ENCODE measurements around the gene BTG2.

Gene BTG2

DNA sequence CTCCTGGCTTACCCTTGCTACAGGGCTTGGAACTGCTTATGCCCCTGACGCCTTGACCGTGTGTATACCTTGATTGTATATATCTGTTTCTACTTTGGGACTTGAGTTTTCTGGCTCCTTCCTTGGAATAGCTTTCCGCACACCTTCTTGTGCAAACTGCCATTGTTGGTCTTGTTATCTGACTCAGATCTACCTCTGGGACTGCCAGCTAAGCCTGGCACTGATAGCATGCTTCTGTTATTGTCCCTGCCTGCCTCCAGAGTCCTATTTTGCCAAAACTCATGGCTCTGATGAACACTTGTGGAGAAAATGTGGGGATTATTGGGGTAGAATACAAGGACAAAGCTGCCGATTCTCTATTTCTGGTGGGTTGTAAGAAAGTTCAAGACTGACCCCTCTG lies 30.2 kb downstream of the BTG2 start:
- no peak overlapping the region for H3K4me3 ChIP-seq (replicated peaks in 1 of 2; ENCODE audit: low read depth in 2 of 2, low read length in 2 of 2)
- TF ChIP-seq CTCF (IDR thresholded peaks at IDR 0.05; ENCODE audit: low read depth, low read length), result no peak
- DNase-seq (ENCODE audit: low read depth in 2 of 2), result no peak

- TF ChIP-seq CTCF (IDR thresholded peaks at IDR 0.05; ENCODE audit: low read depth, low read length), result no peak
- H3K4me3 ChIP-seq (replicated peaks in 1 of 2; ENCODE audit: low read depth in 2 of 2, low read length in 2 of 2), result no peak overlapping the region
Observed at GRCh38 chr1:203336097-203336496, 30.8 kb downstream of the BTG2 start.

GRCh38 chr1:203338335-203339036 lies 33.2 kb downstream of the BTG2 start:
- TF ChIP-seq CTCF (IDR thresholded peaks at IDR 0.05; ENCODE audit: low read depth, low read length), result peak; percentile 96
- no peak overlapping the region for H3K4me3 ChIP-seq (replicated peaks in 1 of 2; ENCODE audit: low read depth in 2 of 2, low read length in 2 of 2)
- peak; percentile 76 to 85 for DNase-seq (ENCODE audit: low read depth in 2 of 2)

More at GRCh38 chr1:203336097-203336496, 30.8 kb downstream of the BTG2 start:
- no peak for DNase-seq (ENCODE audit: low read depth in 2 of 2)

GRCh38 chr1:203340112-203340790 lies 34.9 kb downstream of the BTG2 start:
- peak; percentile 90 for TF ChIP-seq CTCF (IDR thresholded peaks at IDR 0.05; ENCODE audit: low read depth, low read length)
- H3K4me3 ChIP-seq (replicated peaks in 1 of 2; ENCODE audit: low read depth in 2 of 2, low read length in 2 of 2), result no peak overlapping the region
- peak; percentile 89 to 92 for DNase-seq (ENCODE audit: low read depth in 2 of 2)

DNA sequence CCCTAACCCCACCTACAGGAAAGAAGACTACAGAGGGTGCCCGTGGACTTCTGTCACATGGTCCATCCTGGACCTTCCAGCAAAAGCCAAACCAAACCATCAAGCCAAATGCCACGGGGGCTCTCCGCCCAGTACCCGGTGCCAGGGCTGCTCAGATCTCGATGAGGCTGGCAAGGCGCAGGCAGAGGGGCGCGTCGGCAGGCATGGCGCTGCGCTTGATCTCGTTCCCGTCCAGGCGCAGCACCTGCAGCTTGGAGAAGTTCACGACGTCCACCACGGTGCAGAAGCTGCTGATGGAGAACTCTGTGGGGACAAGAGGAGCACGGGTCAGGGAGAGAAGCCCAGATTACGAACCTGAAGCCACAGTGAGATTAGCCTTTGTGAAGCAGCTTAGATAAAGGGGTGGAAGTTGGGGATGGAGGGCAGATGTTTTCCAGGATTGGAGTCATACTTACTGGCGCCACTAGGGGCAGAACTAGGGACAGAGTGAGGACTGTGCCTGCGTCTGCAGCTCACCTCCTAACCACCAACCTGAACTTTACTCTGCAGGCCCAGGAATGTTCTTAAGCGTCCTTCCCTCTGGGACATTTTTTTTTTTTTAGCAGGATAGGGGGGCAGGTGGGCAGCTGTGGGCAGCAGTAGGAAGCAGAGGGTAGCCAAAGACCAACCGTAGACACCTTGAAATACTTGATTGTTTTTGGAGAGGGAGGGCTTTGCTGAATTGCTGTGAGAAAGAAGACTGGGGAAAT lies 37.0 kb downstream of the BTG2 start:
- no peak overlapping the region for H3K4me3 ChIP-seq (replicated peaks in 1 of 2; ENCODE audit: low read depth in 2 of 2, low read length in 2 of 2)
- peak; percentile 47 to 60 for DNase-seq (ENCODE audit: low read depth in 2 of 2)
- TF ChIP-seq CTCF (IDR thresholded peaks at IDR 0.05; ENCODE audit: low read depth, low read length), result peak; percentile 81

DNA sequence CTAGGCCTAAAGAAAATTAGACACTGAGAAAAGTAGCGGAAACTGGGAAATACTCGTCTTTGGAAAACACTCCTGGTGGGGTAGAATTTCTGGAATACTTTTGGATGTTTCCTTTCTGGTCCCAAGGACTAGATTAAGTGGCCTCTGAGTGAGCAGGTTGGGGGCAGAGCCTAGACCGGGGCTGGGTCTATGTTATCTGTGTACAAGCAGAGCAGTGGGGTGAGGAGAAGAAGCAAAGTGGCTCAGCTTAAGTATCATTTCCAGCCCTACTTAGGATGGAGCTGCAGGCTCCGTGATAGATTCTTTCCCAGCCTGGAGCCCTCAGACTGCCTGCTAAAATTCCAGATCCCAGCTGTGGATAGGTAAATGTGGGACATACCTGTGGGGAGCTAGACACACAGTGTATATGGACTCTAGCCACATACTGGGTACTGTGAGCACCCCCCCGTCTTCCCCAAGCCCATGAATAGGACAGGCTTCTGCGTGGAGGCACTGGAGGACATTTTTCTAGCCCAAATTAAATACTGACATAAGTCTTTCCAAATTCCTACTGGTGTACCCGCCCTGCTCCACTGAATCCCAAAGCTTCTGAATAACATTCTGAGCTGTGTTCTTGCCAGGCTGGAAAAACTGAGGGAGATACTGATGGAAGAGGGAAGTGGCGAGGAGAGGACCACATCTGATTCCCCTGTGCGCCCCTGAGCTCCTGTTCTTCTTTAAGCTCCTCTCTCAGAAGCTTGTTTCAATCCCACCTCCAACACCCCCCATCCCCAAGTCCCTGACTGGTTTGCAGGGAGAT lies 38.8 kb downstream of the BTG2 start:
- no peak for DNase-seq (ENCODE audit: low read depth in 2 of 2)
- TF ChIP-seq CTCF (IDR thresholded peaks at IDR 0.05; ENCODE audit: low read depth, low read length), result no peak
- H3K4me3 ChIP-seq (replicated peaks in 1 of 2; ENCODE audit: low read depth in 2 of 2, low read length in 2 of 2), result no peak overlapping the region

Data from cardiac fibroblast (primary cell).